Activated CD4-positive, alpha-beta T cell treated with anti-CD3 and anti-CD28 coated beads, Interleukin-2, amount 10 ng/mL, durations not matched to agents 24 days and 14 days (primary cell): ENCODE results near the gene TMEM9. TPM values are rescaled to one million over a fixed set of nuclear protein-coding genes. Genes with fewer than 3 reads are reported as not detected.

Source experiments
- DNase-seq: peaks from one replicate; pipeline ENCODE4 v3.0.0; 2022
- H3K27ac Mint-ChIP-seq: one replicate; pipeline ENCODE4 v1.8.0; 2022; ENCODE audit warnings: mild to moderate bottlenecking, mixed read lengths
- H3K27me3 Mint-ChIP-seq: one replicate; pipeline ENCODE4 v1.8.0; 2022; ENCODE audit warnings: mixed read lengths
- H3K36me3 Mint-ChIP-seq: one replicate; pipeline ENCODE4 v1.8.0; 2022; ENCODE audit warnings: low read depth, mild to moderate bottlenecking, mixed read lengths
- H3K4me1 Mint-ChIP-seq: one replicate; pipeline ENCODE4 v1.8.0; 2021; ENCODE audit warnings: mixed read lengths
- H3K4me3 Mint-ChIP-seq: one replicate; pipeline ENCODE4 v1.8.0; 2022; ENCODE audit warnings: mild to moderate bottlenecking, moderate library complexity, mixed read lengths
- H3K9me3 Mint-ChIP-seq: one replicate; pipeline ENCODE4 v1.8.0; 2021; ENCODE audit warnings: mixed read lengths
- intact Hi-C: fragments of 100-400 bp; cut with micrococcal nuclease; formaldehyde crosslinking; loops from one replicate; pipeline ENCODE4 v1.15.1; 2023
- total RNA-seq: library from RNA; stranded (reverse); gene quantifications from 2 replicates; pipeline ENCODE4 v1.2.3, GENCODE V29; 2022

TMEM9 gene
- total RNA-seq, 1 donor from 2014 or later, result 11.3 TPM

DNA sequence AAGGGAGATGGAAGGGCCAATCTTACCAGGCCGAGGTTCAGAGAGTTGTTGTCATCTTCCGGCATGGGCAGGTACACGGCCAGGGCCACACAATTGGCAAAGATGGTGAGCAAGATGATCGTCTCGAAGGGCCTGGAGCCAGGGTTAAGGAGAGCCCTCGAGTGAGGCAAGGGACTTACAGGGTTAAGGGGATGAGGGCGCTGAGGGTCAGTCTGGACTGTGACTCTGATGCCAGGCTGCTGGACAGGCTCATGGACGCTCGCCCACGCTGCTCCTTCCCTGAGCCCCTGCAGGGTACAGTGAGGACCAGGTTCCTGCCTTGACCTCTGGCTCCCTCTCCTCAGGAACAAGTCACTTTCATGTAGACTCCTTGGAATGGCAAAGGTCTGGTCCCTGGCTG is 44.1 kb downstream of the TMEM9 start:
- H3K36me3 Mint-ChIP-seq, result no peaks in the 10 kb centered on the region
- DNase-seq, result no peak
- peaks cover 20% of the 10 kb centered on the region for H3K27me3 Mint-ChIP-seq
- intact Hi-C loops, result no loop called here
- H3K4me1 Mint-ChIP-seq, result peaks cover 4% of the 10 kb centered on the region
- H3K27ac Mint-ChIP-seq, result no peak overlapping the region
- no peaks in the 10 kb centered on the region for H3K9me3 Mint-ChIP-seq
- H3K4me3 Mint-ChIP-seq, result no peak overlapping the region

DNA sequence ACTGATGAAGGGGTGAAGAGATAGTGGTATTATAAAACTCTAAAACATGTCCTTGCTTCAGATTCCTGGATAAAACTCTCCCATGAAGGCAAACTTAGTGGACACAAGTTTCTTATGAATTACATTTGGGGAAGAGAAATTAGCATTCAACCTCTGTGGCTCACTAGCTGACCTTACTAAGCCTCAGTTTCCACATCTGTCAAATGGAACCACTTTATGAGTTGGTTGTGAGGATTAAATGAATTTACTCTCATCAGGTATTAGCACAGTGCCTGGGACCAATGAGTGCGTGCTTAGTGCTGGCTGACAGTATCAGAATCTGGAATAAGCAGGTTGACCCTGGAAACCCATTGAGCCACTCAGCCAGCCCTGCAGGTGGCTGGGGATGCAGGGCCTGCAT is 44.6 kb downstream of the TMEM9 start:
- H3K4me3 Mint-ChIP-seq, result no peak overlapping the region

GRCh38 chr1:201108614-201109013 is 45.7 kb downstream of the TMEM9 start:
- Mint-ChIP-seq H3K27me3 (peaks cover 11% of the 10 kb centered on the region), H3K36me3 (no peaks in the 10 kb centered on the region), H3K9me3 (no peaks in the 10 kb centered on the region), H3K4me3 (no peak overlapping the region), H3K27ac (no peak overlapping the region), H3K4me1 (no peaks in the 10 kb centered on the region)
- DNase-seq, result no peak
- intact Hi-C loops, result no loop called here

More for the DNA sequence above, 44.6 kb downstream of the TMEM9 start:
- peaks cover 18% of the 10 kb centered on the region for H3K27me3 Mint-ChIP-seq
- no peak overlapping the region for H3K27ac Mint-ChIP-seq
- H3K36me3 Mint-ChIP-seq, result no peaks in the 10 kb centered on the region
- H3K4me1 Mint-ChIP-seq, result peaks cover 4% of the 10 kb centered on the region
- intact Hi-C loops, result no loop called here
- DNase-seq, result no peak
- H3K9me3 Mint-ChIP-seq, result no peaks in the 10 kb centered on the region

- no peak for DNase-seq
- intact Hi-C loops, result no loop called here
- no peak overlapping the region for H3K27ac Mint-ChIP-seq
- H3K9me3 Mint-ChIP-seq, result no peaks in the 10 kb centered on the region
- no peaks in the 10 kb centered on the region for H3K36me3 Mint-ChIP-seq
- peaks cover 6% of the 10 kb centered on the region for H3K27me3 Mint-ChIP-seq
- H3K4me3 Mint-ChIP-seq, result no peak overlapping the region
- no peaks in the 10 kb centered on the region for H3K4me1 Mint-ChIP-seq
Measured at GRCh38 chr1:201105688-201106087, 48.6 kb downstream of the TMEM9 start.

DNA sequence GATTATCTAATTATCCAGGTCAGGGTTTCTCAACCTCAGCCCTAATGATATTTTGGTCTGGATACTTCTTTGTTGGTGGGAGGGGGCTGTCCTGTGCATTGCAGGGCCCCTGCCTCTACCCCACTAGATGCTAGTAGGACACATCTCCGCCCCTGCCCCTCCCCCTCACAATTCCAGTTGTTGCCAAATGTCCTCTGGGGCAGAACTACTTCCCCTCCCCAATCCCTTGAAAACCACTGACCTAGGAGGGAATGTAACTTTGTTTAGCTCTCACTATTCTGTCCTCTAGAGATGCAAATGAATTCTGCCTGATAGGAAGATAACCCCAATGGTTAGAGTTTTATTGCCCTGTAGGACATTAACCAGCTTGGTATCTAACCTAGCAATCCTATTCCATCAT is 50.1 kb downstream of the TMEM9 start:
- H3K4me1 Mint-ChIP-seq, result no peaks in the 10 kb centered on the region
- no peak overlapping the region for H3K4me3 Mint-ChIP-seq
- H3K27me3 Mint-ChIP-seq, result peaks cover 6% of the 10 kb centered on the region
- H3K36me3 Mint-ChIP-seq, result no peaks in the 10 kb centered on the region
- DNase-seq, result no peak
- no peak overlapping the region for H3K27ac Mint-ChIP-seq
- intact Hi-C loops, result no loop called here
- no peaks in the 10 kb centered on the region for H3K9me3 Mint-ChIP-seq

GRCh38 chr1:201103666-201104065 is 50.6 kb downstream of the TMEM9 start:
- intact Hi-C loops, result no loop called here
- peaks cover 6% of the 10 kb centered on the region for H3K27me3 Mint-ChIP-seq
- H3K36me3 Mint-ChIP-seq, result no peaks in the 10 kb centered on the region
- H3K4me1 Mint-ChIP-seq, result no peaks in the 10 kb centered on the region
- H3K4me3 Mint-ChIP-seq, result no peak overlapping the region
- DNase-seq, result no peak
- H3K27ac Mint-ChIP-seq, result no peak overlapping the region
- no peaks in the 10 kb centered on the region for H3K9me3 Mint-ChIP-seq

DNA sequence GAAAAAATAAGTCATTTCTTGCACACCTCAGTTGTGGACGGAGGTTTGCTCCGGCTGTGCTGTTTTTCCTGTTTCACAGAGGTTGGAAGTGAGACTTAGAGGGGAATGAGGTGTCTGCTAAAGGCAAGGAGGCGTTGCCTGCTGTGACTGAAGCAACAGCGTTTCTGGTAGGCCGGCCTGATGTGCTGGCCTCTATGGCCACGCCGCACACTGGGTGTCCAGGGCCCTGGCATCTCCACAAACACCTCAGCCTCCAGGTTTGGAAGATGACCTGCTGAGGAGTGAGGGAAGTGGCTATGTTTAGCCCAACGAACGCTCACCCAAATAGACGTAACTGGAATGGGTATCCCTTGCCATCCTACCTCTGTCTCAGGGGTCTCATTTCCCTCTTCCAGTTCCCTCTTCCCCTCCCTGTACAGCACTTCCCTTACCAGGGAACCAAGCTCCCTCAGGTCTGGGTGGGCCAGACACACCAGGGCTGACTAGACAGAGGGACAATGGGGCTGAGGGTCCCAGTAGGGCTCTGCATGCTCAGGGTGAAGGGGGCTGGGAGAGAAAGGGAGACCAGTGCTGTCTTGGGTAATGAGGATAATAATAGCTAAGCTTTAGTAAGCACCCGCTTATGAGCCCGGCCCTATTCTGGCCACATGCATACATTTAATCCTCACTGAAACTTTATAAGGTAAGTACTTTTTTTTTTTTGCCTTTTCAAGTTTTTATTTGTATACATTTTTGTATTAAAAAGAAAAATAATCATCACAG is 53.9 kb downstream of the TMEM9 start:
- intact Hi-C loops, result no loop called here
- Mint-ChIP-seq H3K4me3 (no peak overlapping the region), H3K4me1 (no peaks in the 10 kb centered on the region), H3K36me3 (no peaks in the 10 kb centered on the region), H3K9me3 (no peaks in the 10 kb centered on the region), H3K27ac (no peak overlapping the region), H3K27me3 (no peaks in the 10 kb centered on the region)
- DNase-seq, result no peak

DNA sequence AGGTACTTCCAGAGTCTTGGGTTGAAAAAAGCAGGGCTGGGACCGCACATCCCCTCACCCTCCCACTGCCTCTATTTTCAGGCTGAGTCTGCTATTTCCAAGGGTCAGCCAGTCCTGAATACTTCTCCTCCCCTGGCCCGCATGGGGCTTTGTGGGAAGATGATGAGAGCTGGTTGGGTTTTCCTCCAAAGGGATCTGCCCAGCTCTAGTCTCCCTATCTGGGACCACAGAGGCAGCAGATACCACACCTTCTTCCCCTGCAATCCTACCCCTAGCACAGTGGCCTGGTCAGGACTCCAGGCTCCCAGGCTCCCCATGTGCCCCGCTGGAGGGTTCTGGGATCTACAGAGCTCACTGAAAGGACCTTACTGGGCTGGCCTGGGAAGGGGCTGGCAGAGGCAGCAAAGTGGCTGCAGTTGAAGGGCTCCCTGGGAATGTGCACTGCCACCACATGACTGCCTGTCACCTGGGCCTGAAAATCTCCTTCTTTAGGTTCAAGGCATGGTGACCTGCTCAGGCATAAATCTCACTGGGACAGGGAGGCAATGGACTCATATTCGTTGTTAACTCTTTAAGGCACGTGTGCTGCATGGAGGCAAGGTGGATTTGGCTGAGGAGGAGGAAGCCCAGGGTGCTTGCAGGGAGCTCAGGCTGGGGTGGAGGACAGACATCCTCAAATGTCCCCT is 55.1 kb downstream of the TMEM9 start:
- Mint-ChIP-seq H3K36me3 (no peaks in the 10 kb centered on the region), H3K27me3 (no peaks in the 10 kb centered on the region), H3K9me3 (no peaks in the 10 kb centered on the region), H3K4me1 (no peaks in the 10 kb centered on the region), H3K4me3 (no peak overlapping the region), H3K27ac (no peak overlapping the region)
- intact Hi-C loops, result no loop called here
- no peak for DNase-seq

DNA sequence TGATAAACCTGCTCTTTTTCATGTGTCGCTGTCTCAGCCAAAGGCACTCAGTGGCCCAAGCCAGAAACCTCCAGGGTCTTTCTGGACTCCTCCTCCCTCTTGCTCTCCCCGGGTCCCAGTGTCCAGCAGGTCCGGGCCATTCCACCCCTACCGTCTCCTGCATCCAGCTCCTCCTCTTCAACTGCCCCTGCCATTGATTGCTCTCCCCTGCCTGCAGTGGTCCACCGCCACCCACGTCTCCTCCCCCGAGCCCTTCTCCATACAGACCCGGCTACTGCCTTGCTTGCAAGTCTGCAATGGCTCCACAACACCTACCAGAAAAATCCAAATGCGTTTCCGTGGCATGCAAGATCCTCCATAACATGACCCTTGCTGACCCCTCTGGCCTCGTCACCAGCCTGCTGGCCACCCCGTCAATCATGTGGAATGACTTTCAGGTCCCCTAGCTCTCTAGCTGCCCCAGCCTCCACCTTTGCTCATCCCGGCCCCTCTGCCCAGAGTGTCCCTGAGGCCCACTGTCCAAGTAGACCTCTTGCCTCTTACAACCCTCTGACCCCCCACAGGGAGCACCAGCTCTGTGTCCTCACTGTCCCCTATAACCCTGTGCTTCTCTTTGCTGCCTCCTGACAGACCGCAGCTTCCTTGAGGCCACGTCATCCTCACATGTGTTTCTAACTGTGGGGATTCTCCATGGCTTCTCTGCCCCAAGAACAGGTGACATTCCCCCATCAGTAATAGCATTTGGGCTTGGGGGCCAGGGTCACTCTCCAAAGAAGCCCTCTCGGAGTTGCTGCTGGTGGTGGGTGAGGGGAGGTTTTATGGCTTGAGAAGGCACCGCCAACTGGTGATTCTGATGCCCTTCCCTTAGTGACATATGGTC is 57.1 kb downstream of the TMEM9 start:
- Mint-ChIP-seq H3K36me3 (no peaks in the 10 kb centered on the region), H3K27me3 (no peaks in the 10 kb centered on the region), H3K27ac (no peak overlapping the region), H3K9me3 (no peaks in the 10 kb centered on the region), H3K4me1 (no peaks in the 10 kb centered on the region), H3K4me3 (no peak overlapping the region)
- intact Hi-C loops, result no loop called here
- no peak for DNase-seq

- intact Hi-C loops, result no loop called here
- Mint-ChIP-seq H3K27ac (no peak overlapping the region), H3K4me1 (no peaks in the 10 kb centered on the region), H3K4me3 (no peak overlapping the region), H3K9me3 (no peaks in the 10 kb centered on the region), H3K36me3 (no peaks in the 10 kb centered on the region), H3K27me3 (no peaks in the 10 kb centered on the region)
- no peak for DNase-seq
Measured at GRCh38 chr1:201096041-201096461, 58.2 kb downstream of the TMEM9 start.

DNA sequence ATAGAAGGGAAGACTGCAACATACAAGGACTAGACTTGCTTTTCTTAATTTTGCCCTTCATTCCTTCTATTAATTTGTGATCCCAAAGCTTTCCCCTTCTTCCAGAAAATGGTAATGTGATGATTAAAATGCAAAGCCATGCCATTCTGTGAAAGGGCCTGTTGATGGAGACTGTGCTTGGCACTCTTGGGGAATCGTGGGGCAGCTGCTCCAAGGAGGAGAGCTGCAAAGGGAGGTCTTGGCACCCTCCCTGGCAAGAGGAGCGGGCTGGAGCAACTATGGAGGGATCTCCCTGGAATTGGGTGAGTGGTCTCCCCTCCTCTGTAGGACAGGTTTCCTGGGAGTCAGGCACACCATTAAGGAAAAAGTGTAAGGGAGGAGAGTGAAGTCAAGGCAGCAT is 58.7 kb downstream of the TMEM9 start:
- H3K4me1 Mint-ChIP-seq, result no peaks in the 10 kb centered on the region
- intact Hi-C loops, result no loop called here
- DNase-seq, result no peak
- no peaks in the 10 kb centered on the region for H3K9me3 Mint-ChIP-seq
- H3K4me3 Mint-ChIP-seq, result no peak overlapping the region
- H3K27ac Mint-ChIP-seq, result no peak overlapping the region
- H3K27me3 Mint-ChIP-seq, result no peaks in the 10 kb centered on the region
- H3K36me3 Mint-ChIP-seq, result no peaks in the 10 kb centered on the region

DNA sequence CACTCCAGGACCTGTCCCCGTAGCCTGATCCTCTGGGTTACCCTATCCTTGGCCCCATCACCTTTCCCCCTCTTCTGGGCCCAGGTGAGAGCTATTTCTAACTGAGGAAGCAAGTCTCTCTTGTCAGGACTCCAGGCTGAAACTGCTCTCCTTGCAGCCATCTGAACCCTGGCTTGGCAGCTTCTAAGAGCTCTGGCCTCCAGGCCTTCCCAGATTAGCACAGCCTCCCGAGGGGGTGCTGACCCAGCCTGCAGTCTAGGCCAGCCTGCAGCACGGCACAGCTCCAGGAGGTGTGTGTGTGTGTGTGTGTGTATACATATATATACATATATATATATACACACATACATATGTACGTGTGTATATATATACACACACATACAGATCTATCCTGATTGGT is 59.4 kb downstream of the TMEM9 start:
- no peaks in the 10 kb centered on the region for H3K36me3 Mint-ChIP-seq
- H3K27ac Mint-ChIP-seq, result no peak overlapping the region
- intact Hi-C loops, result no loop called here
- DNase-seq, result no peak
- H3K9me3 Mint-ChIP-seq, result no peaks in the 10 kb centered on the region
- no peaks in the 10 kb centered on the region for H3K4me1 Mint-ChIP-seq
- no peak overlapping the region for H3K4me3 Mint-ChIP-seq
- no peaks in the 10 kb centered on the region for H3K27me3 Mint-ChIP-seq

- Mint-ChIP-seq H3K36me3 (no peaks in the 10 kb centered on the region), H3K9me3 (no peaks in the 10 kb centered on the region), H3K4me1 (no peaks in the 10 kb centered on the region), H3K4me3 (no peak overlapping the region), H3K27me3 (no peaks in the 10 kb centered on the region), H3K27ac (no peak overlapping the region)
- intact Hi-C loops, result no loop called here
- no peak for DNase-seq
Measured at GRCh38 chr1:201093962-201094361, 60.3 kb downstream of the TMEM9 start.

- H3K9me3 Mint-ChIP-seq, result no peaks in the 10 kb centered on the region
- no peaks in the 10 kb centered on the region for H3K27me3 Mint-ChIP-seq
- H3K27ac Mint-ChIP-seq, result no peak overlapping the region
- no peaks in the 10 kb centered on the region for H3K36me3 Mint-ChIP-seq
- no peaks in the 10 kb centered on the region for H3K4me1 Mint-ChIP-seq
- H3K4me3 Mint-ChIP-seq, result no peak overlapping the region
- no peak for DNase-seq
- intact Hi-C loops, result no loop called here
Measured at GRCh38 chr1:201093561-201093960, 60.7 kb downstream of the TMEM9 start.
